ENCODE data around the gene GNAO1. TPM values are rescaled to one million over a fixed set of nuclear protein-coding genes. Genes with fewer than 3 reads are reported as not detected.
"Not testable (repeated sequence)": the region's sequence is repeated elsewhere in the genome, so short reads cannot be mapped to it uniquely, and the experiment has no call there.

The GNAO1 gene
- polyA plus RNA-seq, 1 experiment: 0.01 TPM

DNA sequence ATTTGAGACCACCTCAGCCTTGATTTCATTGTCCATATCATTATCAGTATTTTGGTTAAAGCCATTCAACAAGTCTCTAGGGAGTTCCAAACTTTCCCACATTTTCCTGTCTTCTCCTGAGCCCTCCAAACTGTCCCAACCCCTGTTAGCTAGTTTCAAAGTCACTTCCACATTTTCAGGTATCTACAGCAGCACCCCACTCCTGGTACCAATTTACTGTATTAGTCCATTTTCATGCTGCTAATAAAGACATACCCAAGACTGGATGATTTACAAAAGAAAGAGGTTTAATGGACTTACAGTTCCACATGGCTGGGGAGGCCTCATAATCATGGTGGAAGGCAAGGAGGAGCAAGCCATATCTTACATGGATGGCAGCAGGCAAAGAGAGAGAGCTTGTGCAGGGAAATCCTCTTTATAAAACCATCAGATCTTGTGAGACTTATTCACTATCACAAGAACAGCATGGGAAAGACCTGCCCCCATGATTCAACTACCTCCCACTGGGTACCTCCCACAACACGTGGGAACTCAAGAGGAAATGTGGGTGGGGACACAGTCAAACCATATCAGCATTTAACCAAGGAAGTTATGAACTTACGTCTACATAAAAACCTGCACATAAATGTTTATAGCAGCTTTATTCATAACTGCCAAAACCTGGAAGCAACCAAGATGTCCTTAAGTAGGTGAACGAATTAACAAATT lies 189.6 kb downstream of the GNAO1 start:
- H3K9me3 ChIP-seq (ENCODE audit: control insufficient read depth, insufficient read depth, low read length): peaks cover 15% of the 10 kb centered on the region
- H3K27ac ChIP-seq (ENCODE audit: low read depth, low read length); H3K27me3 ChIP-seq (ENCODE audit: control insufficient read depth, insufficient read depth, low read length); DNase-seq (ENCODE audit: low read depth, low spot score); H3K4me3 ChIP-seq (ENCODE audit: low read depth, low read length); POLR2A ChIA-PET: not testable (repeated sequence)
- CTCF ChIA-PET: interaction anchor here (1.3 kb wide), 1 partner anchor 25 kb away, joined by 7 read pairs; no protein-coding TSS in a partner anchor

DNA sequence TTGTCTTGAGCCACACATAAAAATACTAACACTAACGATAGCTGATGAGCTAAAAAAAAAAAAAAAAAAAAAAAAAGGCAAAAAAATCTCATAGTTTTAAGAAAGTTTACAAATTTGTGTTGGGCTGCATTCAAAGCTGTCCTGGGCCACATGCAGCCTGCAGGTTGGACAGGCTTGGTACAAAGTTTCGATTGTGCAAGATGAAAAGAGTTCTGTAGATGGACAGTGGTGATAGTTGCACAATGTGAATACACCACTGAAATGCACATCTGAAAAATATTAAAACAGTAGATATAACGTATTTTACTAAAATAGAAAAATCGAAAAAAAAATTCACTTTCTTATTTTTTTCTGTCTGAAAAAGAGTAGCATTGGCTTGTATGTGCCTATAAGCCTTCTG lies 191.2 kb downstream of the GNAO1 start:
- Histone ChIP-seq H3K4me3 (ENCODE audit: low read depth, low read length) (no peak overlapping the region), H3K27ac (ENCODE audit: low read depth, low read length) (no peak overlapping the region)
- no peak for DNase-seq (ENCODE audit: low read depth, low spot score)

DNA sequence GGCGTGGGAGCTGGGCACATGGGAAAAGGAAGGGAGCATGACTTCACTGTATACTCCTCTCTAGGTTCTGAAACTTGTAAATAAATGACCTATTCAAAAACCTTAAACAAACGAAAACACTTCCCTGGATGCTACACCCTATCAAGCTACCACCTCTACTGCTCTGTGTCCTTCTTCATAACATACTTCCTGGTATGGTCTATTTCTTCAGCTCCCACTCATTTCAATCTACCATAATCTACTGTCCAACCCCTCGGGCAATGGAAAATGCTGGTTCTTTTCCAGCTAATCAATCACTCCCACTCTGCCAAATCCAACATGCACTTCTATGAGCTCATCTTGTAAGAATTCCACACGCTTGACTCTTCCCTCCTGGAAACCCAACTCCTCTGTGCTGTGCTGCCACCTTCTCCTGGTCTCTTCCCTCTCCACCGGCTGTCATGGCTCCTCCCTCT lies 191.6 kb downstream of the GNAO1 start:
- CTCF ChIA-PET: interaction anchor here (0.6 to 1.9 kb wide), 3 partner anchors 17 to 228 kb away, joined by 3 to 7 read pairs (median 5); no protein-coding TSS in a partner anchor
- TF ChIP-seq, protein P1, sequence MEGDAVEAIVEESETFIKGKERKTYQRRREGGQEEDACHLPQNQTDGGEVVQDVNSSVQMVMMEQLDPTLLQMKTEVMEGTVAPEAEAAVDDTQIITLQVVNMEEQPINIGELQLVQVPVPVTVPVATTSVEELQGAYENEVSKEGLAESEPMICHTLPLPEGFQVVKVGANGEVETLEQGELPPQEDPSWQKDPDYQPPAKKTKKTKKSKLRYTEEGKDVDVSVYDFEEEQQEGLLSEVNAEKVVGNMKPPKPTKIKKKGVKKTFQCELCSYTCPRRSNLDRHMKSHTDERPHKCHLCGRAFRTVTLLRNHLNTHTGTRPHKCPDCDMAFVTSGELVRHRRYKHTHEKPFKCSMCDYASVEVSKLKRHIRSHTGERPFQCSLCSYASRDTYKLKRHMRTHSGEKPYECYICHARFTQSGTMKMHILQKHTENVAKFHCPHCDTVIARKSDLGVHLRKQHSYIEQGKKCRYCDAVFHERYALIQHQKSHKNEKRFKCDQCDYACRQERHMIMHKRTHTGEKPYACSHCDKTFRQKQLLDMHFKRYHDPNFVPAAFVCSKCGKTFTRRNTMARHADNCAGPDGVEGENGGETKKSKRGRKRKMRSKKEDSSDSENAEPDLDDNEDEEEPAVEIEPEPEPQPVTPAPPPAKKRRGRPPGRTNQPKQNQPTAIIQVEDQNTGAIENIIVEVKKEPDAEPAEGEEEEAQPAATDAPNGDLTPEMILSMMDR (IDR thresholded peaks at IDR 0.05; ENCODE audit: low read depth, low read length): no peak
- H3K9me3 ChIP-seq (ENCODE audit: control insufficient read depth, insufficient read depth, low read length): peaks cover 15% of the 10 kb centered on the region
- H3K27me3 ChIP-seq (ENCODE audit: control insufficient read depth, insufficient read depth, low read length): no peaks in the 10 kb centered on the region
- peak; percentile 43 for DNase-seq (ENCODE audit: low read depth, low spot score)
- H3K27ac ChIP-seq (ENCODE audit: low read depth, low read length): no peak overlapping the region
- POLR2A ChIA-PET: no interaction called here
- H3K4me3 ChIP-seq (ENCODE audit: low read depth, low read length): no peak overlapping the region

More for the DNA sequence above, 191.2 kb downstream of the GNAO1 start:
- Histone ChIP-seq H3K9me3 (ENCODE audit: control insufficient read depth, insufficient read depth, low read length) (peaks cover 15% of the 10 kb centered on the region), H3K27me3 (ENCODE audit: control insufficient read depth, insufficient read depth, low read length) (no peaks in the 10 kb centered on the region)
- POLR2A ChIA-PET: no interaction called here
- CTCF ChIA-PET: interaction anchor here (0.6 to 1.9 kb wide), 4 partner anchors 18 to 228 kb away, joined by 3 to 7 read pairs (median 4); no protein-coding TSS in a partner anchor
- TF ChIP-seq, protein P1 (IDR thresholded peaks at IDR 0.05; ENCODE audit: low read depth, low read length): no peak

DNA sequence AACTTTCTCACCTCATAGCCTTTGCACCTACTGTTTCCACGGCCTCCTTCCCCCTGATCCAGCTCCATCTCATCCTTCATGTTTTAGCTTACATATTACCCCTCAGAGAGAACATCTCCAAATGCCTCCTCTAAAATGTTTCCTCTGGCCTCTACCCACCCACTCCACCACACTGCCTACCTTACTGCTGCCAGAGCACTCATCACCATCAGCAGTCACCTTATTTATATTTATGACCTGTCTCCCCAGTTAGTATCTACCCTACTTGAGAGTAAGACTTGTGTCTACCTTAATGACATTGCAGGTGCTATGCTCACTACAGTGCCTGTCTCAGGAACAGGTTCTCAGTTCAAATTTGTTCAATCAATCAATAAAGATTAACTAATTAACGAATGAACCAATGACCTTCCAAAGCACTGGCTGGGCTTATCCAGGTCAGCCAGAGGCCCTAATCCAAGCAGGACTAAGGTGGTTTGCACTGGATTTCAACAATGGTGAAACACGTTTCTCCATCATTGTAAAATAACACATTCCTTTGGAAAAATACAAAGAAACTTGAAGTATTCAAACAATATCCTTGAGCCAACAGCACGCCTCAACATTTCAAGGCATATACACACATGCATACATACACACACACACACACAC lies 192.9 kb downstream of the GNAO1 start:
- DNase-seq (ENCODE audit: low read depth, low spot score): no peak
- POLR2A ChIA-PET: no interaction called here
- TF ChIP-seq, protein P1 (IDR thresholded peaks at IDR 0.05; ENCODE audit: low read depth, low read length): no peak
- H3K9me3 ChIP-seq (ENCODE audit: control insufficient read depth, insufficient read depth, low read length): peaks cover 15% of the 10 kb centered on the region
- CTCF ChIA-PET: interaction anchor here (1.9 kb wide), 1 partner anchor 28 kb away, joined by 7 read pairs; no protein-coding TSS in a partner anchor
- no peak overlapping the region for H3K4me3 ChIP-seq (ENCODE audit: low read depth, low read length)
- no peak overlapping the region for H3K27ac ChIP-seq (ENCODE audit: low read depth, low read length)
- no peaks in the 10 kb centered on the region for H3K27me3 ChIP-seq (ENCODE audit: control insufficient read depth, insufficient read depth, low read length)

DNA sequence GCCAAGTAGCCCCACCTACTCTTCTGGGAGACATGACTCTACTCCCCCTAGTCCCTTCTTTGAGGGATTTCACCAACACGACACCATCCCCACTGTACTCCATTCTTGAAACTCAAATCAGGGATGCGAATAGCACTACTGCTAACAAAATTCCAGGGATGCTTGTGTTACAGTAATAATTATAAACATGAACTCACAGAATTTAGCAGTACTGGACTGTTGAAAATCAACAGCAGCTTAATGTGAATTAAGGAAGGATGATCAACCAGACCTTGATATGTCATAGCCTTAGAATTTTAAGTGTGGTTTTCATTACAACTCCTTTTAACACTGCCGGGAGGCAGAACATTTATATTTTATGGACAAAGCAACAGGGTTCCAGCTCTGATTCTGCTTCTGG lies 196.1 kb downstream of the GNAO1 start:
- Histone ChIP-seq H3K27me3 (ENCODE audit: control insufficient read depth, insufficient read depth, low read length) (no peaks in the 10 kb centered on the region), H3K27ac (ENCODE audit: low read depth, low read length) (no peak overlapping the region), H3K4me3 (ENCODE audit: low read depth, low read length) (no peak overlapping the region), H3K9me3 (ENCODE audit: control insufficient read depth, insufficient read depth, low read length) (peaks cover 7% of the 10 kb centered on the region)
- POLR2A ChIA-PET: interaction anchor here (1.0 kb wide), 1 partner anchor 466 kb away, joined by 4 read pairs; no protein-coding TSS in a partner anchor
- no peak for DNase-seq (ENCODE audit: low read depth, low spot score)
- CTCF ChIA-PET: interaction anchor here (3.6 kb wide), 1 partner anchor 31 kb away, joined by 16 read pairs; no protein-coding TSS in a partner anchor
- TF ChIP-seq, protein P1 (IDR thresholded peaks at IDR 0.05; ENCODE audit: low read depth, low read length): no peak

Data from AG04450 (cell line).